CD14-positive monocyte (primary cell): ENCODE measurements around the gene RBM15. TPM values are rescaled to one million over a fixed set of nuclear protein-coding genes. Genes with fewer than 3 reads are reported as not detected.

Experiments
- DNase-seq, 3 donors: peaks; one replicate each; pipeline ENCODE4 v3.0.0-alpha.2; 2011 to 2022
- H2AFZ ChIP-seq: 2 replicates; pipeline ENCODE4 v1.6.0; 2012; ENCODE audit warnings: mild to moderate bottlenecking, low read depth, low read length, inconsistent platforms; ENCODE audit not compliant: insufficient read depth, poor library complexity, severe bottlenecking
- H3K27ac ChIP-seq, 2 donors: 1 replicate in 1 of 2; 2 replicates in 1 of 2; pipeline ENCODE4 v1.5.1; 2012 to 2013; ENCODE audit warnings: low read length in 2 of 2, control low read depth in 1 of 2, inconsistent platforms in 1 of 2, low read depth in 1 of 2, mild to moderate bottlenecking in 1 of 2
- H3K27me3 ChIP-seq, 2 donors: one replicate each; pipeline versions ENCODE4 v1.6.0 to v1.6.1; 2011 to 2013; ENCODE audit warnings: low read length in 2 of 2; ENCODE audit not compliant: control insufficient read depth in 2 of 2, insufficient read depth in 2 of 2
- H3K36me3 ChIP-seq, 2 donors: replicated peaks in 1 of 2; 1 replicate in 1 of 2; 2 replicates in 1 of 2; pipeline versions ENCODE4 v1.5.1 to v1.6.1; 2012 to 2013; ENCODE audit warnings: low read length in 2 of 2, control low read depth in 1 of 2, inconsistent platforms in 1 of 2, mild to moderate bottlenecking in 1 of 2; ENCODE audit not compliant: insufficient read depth in 2 of 2, control insufficient read depth in 1 of 2
- H3K4me1 ChIP-seq, 2 donors: 1 replicate in 1 of 2; 2 replicates in 1 of 2; pipeline versions ENCODE4 v1.5.1 to v1.6.1; 2012 to 2013; ENCODE audit warnings: low read length in 2 of 2, control low read depth in 1 of 2, inconsistent platforms in 1 of 2, mild to moderate bottlenecking in 1 of 2, moderate library complexity in 1 of 2; ENCODE audit not compliant: insufficient read depth in 2 of 2, control insufficient read depth in 1 of 2
- H3K4me2 ChIP-seq: replicated peaks from 2 replicates; pipeline ENCODE3; 2012; ENCODE audit warnings: low read length, moderate library complexity, mild to moderate bottlenecking; ENCODE audit not compliant: poor library complexity, severe bottlenecking; ENCODE audit errors: extremely low read depth
- H3K4me3 ChIP-seq, 3 experiments: fragments of 200-600 bp in 1 of 3; sonication (generic) in 1 of 3; replicated peaks in 1 of 3; 1 replicate in 2 of 3; 2 replicates in 1 of 3; pipeline ENCODE4 v1.5.1; 2011 to 2013; ENCODE audit warnings: low read length in 3 of 3, mild to moderate bottlenecking in 3 of 3, control low read depth in 2 of 3, low read depth in 2 of 3, inconsistent platforms in 1 of 3, moderate library complexity in 1 of 3
- H3K79me2 ChIP-seq: 2 replicates; pipeline ENCODE4 v1.6.0; 2012; ENCODE audit warnings: mild to moderate bottlenecking, control low read depth, inconsistent platforms, low read length, moderate library complexity; ENCODE audit not compliant: insufficient read depth
- H3K9ac ChIP-seq: 2 replicates; pipeline ENCODE4 v1.6.0; 2017; ENCODE audit warnings: low read length, mild to moderate bottlenecking; ENCODE audit not compliant: insufficient read depth, poor library complexity, severe bottlenecking
- H3K9me3 ChIP-seq, 2 donors: replicated peaks in 1 of 2; 1 replicate in 1 of 2; 2 replicates in 1 of 2; pipeline versions ENCODE4 v1.5.1 to v1.6.1; 2012 to 2013; ENCODE audit warnings: low read length in 2 of 2, control low read depth in 1 of 2; ENCODE audit not compliant: control insufficient read depth in 1 of 2, insufficient read depth in 1 of 2
- H4K20me1 ChIP-seq: 2 replicates; pipeline ENCODE4 v1.6.0; 2012; ENCODE audit warnings: mild to moderate bottlenecking, low read length, control low read depth, moderate library complexity; ENCODE audit not compliant: insufficient read depth
- H3K27ac Mint-ChIP-seq, 7 donors: one replicate each; pipeline ENCODE4 v1.8.0; 2020; ENCODE audit warnings: mild to moderate bottlenecking in 7 of 7, mixed read lengths in 7 of 7, moderate library complexity in 6 of 7, inconsistent platforms in 2 of 7
- H3K27me3 Mint-ChIP-seq, 3 donors: one replicate each; pipeline ENCODE4 v1.8.0; 2021 to 2022; ENCODE audit warnings: low read depth in 3 of 3, mild to moderate bottlenecking in 3 of 3, mixed read lengths in 3 of 3, moderate library complexity in 3 of 3, inconsistent platforms in 1 of 3
- H3K36me3 Mint-ChIP-seq, 2 donors: one replicate each; pipeline ENCODE4 v1.8.0; 2020; ENCODE audit warnings: mixed read lengths in 2 of 2, inconsistent platforms in 1 of 2, mild to moderate bottlenecking in 1 of 2
- H3K4me1 Mint-ChIP-seq: one replicate; pipeline ENCODE4 v1.8.0; 2020; ENCODE audit warnings: mild to moderate bottlenecking, mixed read lengths
- H3K4me3 Mint-ChIP-seq, 2 donors: one replicate each; pipeline ENCODE4 v1.8.0; 2020; ENCODE audit warnings: mild to moderate bottlenecking in 2 of 2, mixed read lengths in 2 of 2, moderate library complexity in 1 of 2
- H3K9me3 Mint-ChIP-seq, 7 donors: one replicate each; pipeline ENCODE4 v1.8.0; 2020 to 2022; ENCODE audit warnings: mixed read lengths in 7 of 7, mild to moderate bottlenecking in 6 of 7, moderate library complexity in 6 of 7, inconsistent platforms in 2 of 7
- CTCF ChIP-seq: fragments of 200-600 bp; IDR thresholded peaks from one replicate; pipeline ENCODE4 v1.8.0; 2022; ENCODE audit warnings: antibody characterized with exemption, mild to moderate bottlenecking
- WGBS: methylation state at CpG from one replicate; pipeline ENCODE4 v1.1.5; 2013; ENCODE audit warnings: missing lambda C conversion rate; ENCODE audit not compliant: insufficient coverage; 5-methylcytosine and 5-hydroxymethylcytosine counted together
- intact Hi-C, 2 donors: fragments of 100-400 bp; cut with micrococcal nuclease; formaldehyde crosslinking; loops; one replicate each; pipeline versions ENCODE4 v1.15.0 to v1.15.1; 2023
- polyA plus RNA-seq, 3 donors: library from polyadenylated mRNA; depleted of rRNA in 1 of 3; unstranded in 2 of 3; stranded (reverse) in 1 of 3; fragments of 300-500 nt in 2 of 3; fragments of >200 nt in 1 of 3; fragmentation: Illumina TruSeq in 2 of 3; gene quantifications; 1 replicate in 2 of 3; 2 replicates in 1 of 3; pipeline ENCODE4 v1.2.3, GENCODE V29; 2012 to 2021

RBM15 gene
- polyA plus RNA-seq, 3 donors = 6.7 to 16.8 (median 7.5) TPM

GRCh38 chr1:110318046-110318445 is 21.1 kb upstream of the RBM15 start:
- H3K79me2 ChIP-seq = no peaks in the 10 kb centered on the region
- no peaks in the 10 kb centered on the region for H4K20me1 ChIP-seq
- H3K27ac ChIP-seq = no peak overlapping the region
- Mint-ChIP-seq H3K27me3 (no peaks in the 10 kb centered on the region), H3K36me3 (peaks cover 0 to 12% of the 10 kb centered on the region in 2 donors), H3K4me1 (peaks cover 9% of the 10 kb centered on the region), H3K27ac (peak overlapping the region in 1 of 7 donors; percentile 10), H3K9me3 (peaks cover 4 to 15% (median 14%) of the 10 kb centered on the region in 7 donors), H3K4me3 (no peak overlapping the region)
- no peak for TF ChIP-seq CTCF
- H3K4me2 ChIP-seq = no peak overlapping the region
- no peak overlapping the region for H3K9ac ChIP-seq
- no peak for DNase-seq
- no peak overlapping the region for H2AFZ ChIP-seq
- H3K9me3 ChIP-seq = peaks cover 7% of the 10 kb centered on the region in 2 donors
- WGBS = 96% methylated on average over 4 of the region's 4 CpGs
- no peak overlapping the region for H3K4me3 ChIP-seq
- peaks cover 0 to 8% of the 10 kb centered on the region in 2 donors for H3K4me1 ChIP-seq
- H3K27me3 ChIP-seq = no peaks in the 10 kb centered on the region
- intact Hi-C loops = loop anchor here in 1 of 2 donors (10.0 kb wide), 2 partner anchors 147 to 177 kb away; no protein-coding TSS in a partner anchor
- H3K36me3 ChIP-seq = no peaks in the 10 kb centered on the region

GRCh38 chr1:110319332-110320167 is 19.6 kb upstream of the RBM15 start:
- 100% methylated on average over 1 of the region's 4 CpGs for WGBS
- Histone ChIP-seq H3K4me1 (peaks cover 0 to 8% of the 10 kb centered on the region in 2 donors), H3K36me3 (no peaks in the 10 kb centered on the region), H3K27ac (no peak overlapping the region), H3K4me2 (no peak overlapping the region), H3K4me3 (no peak overlapping the region), H3K79me2 (no peaks in the 10 kb centered on the region), H2AFZ (no peak overlapping the region), H3K27me3 (no peaks in the 10 kb centered on the region), H4K20me1 (no peaks in the 10 kb centered on the region), H3K9me3 (peaks cover 7% of the 10 kb centered on the region in 2 donors), H3K9ac (no peak overlapping the region)
- H3K4me1 Mint-ChIP-seq = peaks cover 9% of the 10 kb centered on the region
- peaks cover 0 to 12% of the 10 kb centered on the region in 2 donors for H3K36me3 Mint-ChIP-seq
- DNase-seq = no peak
- TF ChIP-seq CTCF = no peak
- intact Hi-C loops = loop anchor here in 1 of 2 donors (10.0 kb wide), 2 partner anchors 145 to 175 kb away; no protein-coding TSS in a partner anchor
- peaks cover 4 to 15% (median 14%) of the 10 kb centered on the region in 7 donors for H3K9me3 Mint-ChIP-seq
- H3K4me3 Mint-ChIP-seq = no peak overlapping the region
- no peaks in the 10 kb centered on the region for H3K27me3 Mint-ChIP-seq
- peak overlapping the region in 1 of 7 donors; percentile 62 for H3K27ac Mint-ChIP-seq
